ENCODE results near the gene CAMK4.
A peak's percentile ranks its signal among the peaks of the same experiment; 100 is the strongest.

DNA sequence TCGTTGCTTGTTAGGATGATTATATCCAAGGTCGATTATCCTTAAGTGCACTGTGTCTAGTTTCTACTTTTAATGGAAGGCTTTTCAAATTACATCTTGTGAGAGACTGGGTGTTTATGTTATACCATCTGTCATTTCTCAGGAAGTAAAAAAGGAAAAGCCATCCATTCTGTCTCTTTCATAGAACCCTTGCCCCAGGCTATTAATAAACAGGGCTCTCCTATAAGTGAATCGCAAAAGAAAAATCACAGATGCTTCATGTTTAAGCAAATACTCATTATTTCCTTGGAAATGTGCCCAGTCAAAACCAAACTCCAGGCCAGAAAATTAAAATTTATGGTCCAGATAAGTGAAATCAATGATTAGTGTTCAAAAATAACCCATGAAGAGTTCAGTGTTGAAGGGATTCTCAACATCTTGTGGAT lies 230.0 kb downstream of the CAMK4 start:
- peak; percentile 32; the same call in 1 of the 2 replicates for TF ChIP-seq GATA3 (IDR thresholded peaks at IDR 0.05; ENCODE audit: low read depth, low read length)
- peak; percentile 46; the same call in 1 of the 2 replicates for TF ChIP-seq GATA2 (IDR thresholded peaks at IDR 0.05; ENCODE audit: low read depth, low read length)
